Kidney (tissue), 14 donors: ENCODE results near the gene REV3L. TPM values are rescaled to one million over a fixed set of nuclear protein-coding genes. Genes with fewer than 3 reads are reported as not detected.

Experiments
- DNase-seq, 5 donors: peaks; one replicate each; pipeline ENCODE4 v3.0.0-alpha.2; 2013 to 2020
- FAIRE-seq: peaks from 2 replicates; lab custom pipeline; 2012; peaks lifted over from hg19 to GRCh38; lab: Jason Lieb, UNC
- H3K27ac ChIP-seq, 2 donors: one replicate each; pipeline ENCODE4 v1.7.0; 2013; ENCODE audit warnings: low read depth in 2 of 2, low read length in 2 of 2, inconsistent platforms in 1 of 2
- H3K27me3 ChIP-seq: one replicate; pipeline ENCODE4 v1.7.1; 2013; ENCODE audit warnings: low read length, inconsistent platforms; ENCODE audit not compliant: control insufficient read depth, insufficient read depth
- H3K36me3 ChIP-seq, 3 donors: one replicate each; pipeline versions ENCODE4 v1.7.0 to v1.7.1; 2013; ENCODE audit warnings: low read length in 3 of 3, control low read depth in 1 of 3, inconsistent platforms in 1 of 3; ENCODE audit not compliant: insufficient read depth in 3 of 3, control insufficient read depth in 2 of 3
- H3K4me1 ChIP-seq, 3 donors: one replicate each; pipeline versions ENCODE4 v1.7.0 to v1.7.1; 2013; ENCODE audit warnings: low read length in 3 of 3, inconsistent platforms in 1 of 3, low read depth in 1 of 3; ENCODE audit not compliant: control insufficient read depth in 2 of 3, insufficient read depth in 2 of 3
- H3K4me3 ChIP-seq, 3 donors: one replicate each; pipeline versions ENCODE4 v1.7.0 to v1.8.1; 2013; ENCODE audit warnings: low read length in 3 of 3, control low read depth in 1 of 3, inconsistent platforms in 1 of 3
- H3K9ac ChIP-seq, 3 donors: one replicate each; pipeline versions ENCODE4 v1.7.0 to v1.7.1; 2013; ENCODE audit warnings: low read length in 3 of 3, control low read depth in 1 of 3, inconsistent platforms in 1 of 3
- H3K9me3 ChIP-seq, 3 donors: one replicate each; pipeline versions ENCODE4 v1.7.0 to v1.7.1; 2013; ENCODE audit warnings: low read length in 3 of 3, control low read depth in 1 of 3, inconsistent platforms in 1 of 3; ENCODE audit not compliant: control insufficient read depth in 2 of 3, insufficient read depth in 1 of 3
- intact Hi-C: fragments of 100-400 bp; cut with DNase I; formaldehyde crosslinking; loops from one replicate; pipeline ENCODE4 v1.11.1; 2022
- polyA plus RNA-seq: library from polyadenylated mRNA; stranded (reverse); fragments of 350-450 nt; fragmentation: Illumina TruSeq; extraction: RNeasy Lipid Tissue Mini Kit (QIAGEN cat#74804); gene quantifications from one replicate; pipeline ENCODE4 v1.2.3, GENCODE V29; 2014; ENCODE audit warnings: low read depth, low replicate concordance; ENCODE audit not compliant: insufficient read depth
- total RNA-seq: library from RNA; stranded (reverse); fragmentation: NEBNext Ultra II Directional; extraction: Animal tissue kit (Norgen Biotek cat#: 25700); gene quantifications from one replicate; pipeline ENCODE4 v1.2.1, GENCODE V29; 2021
- TF ChIP-seq, protein P1 (sequence below): IDR thresholded peaks from 3 replicates; pipeline ENCODE4 v1.5.1; 2012; ENCODE audit warnings: mild to moderate bottlenecking, moderate library complexity, borderline replicate concordance; ENCODE audit not compliant: insufficient read depth; ENCODE audit errors: extremely low read depth
- donor health status: control.
- donor health status: control.
- donor health status: control.
- donor health status: control.
- donor health status: control.
- donor health status: DM: yes; HTN: yes; CAD: no.
- donor health status: Normal renal cell carcinoma (clear cell type).

The REV3L gene
- total and polyA plus RNA-seq, 2 donors from 2014 or later: 4.4 to 30.0 TPM

GRCh38 chr6:111439171-111439570 lies 43.8 kb downstream of the REV3L start:
- Histone ChIP-seq H3K36me3 (no peaks in the 10 kb centered on the region), H3K4me3 (no peak overlapping the region), H3K27ac (no peak overlapping the region), H3K27me3 (no peaks in the 10 kb centered on the region), H3K9ac (no peak overlapping the region), H3K9me3 (peaks cover 0 to 4% (median 0%) of the 10 kb centered on the region in 3 donors), H3K4me1 (no peaks in the 10 kb centered on the region)
- intact Hi-C loops: no loop called here
- no peak for FAIRE-seq
- TF ChIP-seq, protein P1, sequence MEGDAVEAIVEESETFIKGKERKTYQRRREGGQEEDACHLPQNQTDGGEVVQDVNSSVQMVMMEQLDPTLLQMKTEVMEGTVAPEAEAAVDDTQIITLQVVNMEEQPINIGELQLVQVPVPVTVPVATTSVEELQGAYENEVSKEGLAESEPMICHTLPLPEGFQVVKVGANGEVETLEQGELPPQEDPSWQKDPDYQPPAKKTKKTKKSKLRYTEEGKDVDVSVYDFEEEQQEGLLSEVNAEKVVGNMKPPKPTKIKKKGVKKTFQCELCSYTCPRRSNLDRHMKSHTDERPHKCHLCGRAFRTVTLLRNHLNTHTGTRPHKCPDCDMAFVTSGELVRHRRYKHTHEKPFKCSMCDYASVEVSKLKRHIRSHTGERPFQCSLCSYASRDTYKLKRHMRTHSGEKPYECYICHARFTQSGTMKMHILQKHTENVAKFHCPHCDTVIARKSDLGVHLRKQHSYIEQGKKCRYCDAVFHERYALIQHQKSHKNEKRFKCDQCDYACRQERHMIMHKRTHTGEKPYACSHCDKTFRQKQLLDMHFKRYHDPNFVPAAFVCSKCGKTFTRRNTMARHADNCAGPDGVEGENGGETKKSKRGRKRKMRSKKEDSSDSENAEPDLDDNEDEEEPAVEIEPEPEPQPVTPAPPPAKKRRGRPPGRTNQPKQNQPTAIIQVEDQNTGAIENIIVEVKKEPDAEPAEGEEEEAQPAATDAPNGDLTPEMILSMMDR: no peak
- no peak for DNase-seq

DNA sequence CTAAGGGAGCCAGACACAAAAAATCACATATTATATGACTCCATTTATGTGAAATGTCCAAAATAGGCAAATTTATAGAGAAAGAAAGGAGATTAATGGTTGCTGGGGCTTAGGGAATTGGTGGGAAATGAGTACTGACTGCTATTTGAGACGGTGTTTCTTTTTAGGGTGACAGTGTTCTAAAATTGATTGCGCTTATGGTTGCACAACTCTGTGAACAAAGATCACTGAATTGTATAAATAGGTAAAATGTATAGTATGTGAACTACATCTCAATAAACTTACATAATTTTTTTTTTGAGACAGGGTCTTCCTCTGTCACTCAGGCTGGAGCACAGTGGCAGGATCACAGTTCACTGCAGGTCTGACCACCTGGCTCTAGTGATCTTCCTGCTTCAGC lies 45.4 kb downstream of the REV3L start:
- intact Hi-C loops: no loop called here

GRCh38 chr6:111432511-111432910 lies 50.5 kb downstream of the REV3L start:
- Histone ChIP-seq H3K4me3 (no peak overlapping the region), H3K36me3 (no peaks in the 10 kb centered on the region), H3K9me3 (peaks cover 0 to 4% (median 0%) of the 10 kb centered on the region in 3 donors), H3K27ac (no peak overlapping the region), H3K9ac (no peak overlapping the region), H3K27me3 (no peaks in the 10 kb centered on the region), H3K4me1 (no peaks in the 10 kb centered on the region)
- FAIRE-seq: no peak
- intact Hi-C loops: no loop called here
- TF ChIP-seq, protein P1: no peak
- DNase-seq: no peak

More for the DNA sequence above, 45.4 kb downstream of the REV3L start:
- DNase-seq (no peak), FAIRE-seq (no peak)
- TF ChIP-seq, protein P1: no peak
- Histone ChIP-seq H3K4me3 (no peak overlapping the region), H3K27ac (no peak overlapping the region), H3K36me3 (no peaks in the 10 kb centered on the region), H3K27me3 (no peaks in the 10 kb centered on the region), H3K9ac (no peak overlapping the region), H3K9me3 (peaks cover 0 to 4% (median 0%) of the 10 kb centered on the region in 3 donors), H3K4me1 (no peaks in the 10 kb centered on the region)
